ENCODE data around the gene EDARADD.
A peak's percentile ranks its signal among the peaks of the same experiment; 100 is the strongest.

Gene EDARADD

DNA sequence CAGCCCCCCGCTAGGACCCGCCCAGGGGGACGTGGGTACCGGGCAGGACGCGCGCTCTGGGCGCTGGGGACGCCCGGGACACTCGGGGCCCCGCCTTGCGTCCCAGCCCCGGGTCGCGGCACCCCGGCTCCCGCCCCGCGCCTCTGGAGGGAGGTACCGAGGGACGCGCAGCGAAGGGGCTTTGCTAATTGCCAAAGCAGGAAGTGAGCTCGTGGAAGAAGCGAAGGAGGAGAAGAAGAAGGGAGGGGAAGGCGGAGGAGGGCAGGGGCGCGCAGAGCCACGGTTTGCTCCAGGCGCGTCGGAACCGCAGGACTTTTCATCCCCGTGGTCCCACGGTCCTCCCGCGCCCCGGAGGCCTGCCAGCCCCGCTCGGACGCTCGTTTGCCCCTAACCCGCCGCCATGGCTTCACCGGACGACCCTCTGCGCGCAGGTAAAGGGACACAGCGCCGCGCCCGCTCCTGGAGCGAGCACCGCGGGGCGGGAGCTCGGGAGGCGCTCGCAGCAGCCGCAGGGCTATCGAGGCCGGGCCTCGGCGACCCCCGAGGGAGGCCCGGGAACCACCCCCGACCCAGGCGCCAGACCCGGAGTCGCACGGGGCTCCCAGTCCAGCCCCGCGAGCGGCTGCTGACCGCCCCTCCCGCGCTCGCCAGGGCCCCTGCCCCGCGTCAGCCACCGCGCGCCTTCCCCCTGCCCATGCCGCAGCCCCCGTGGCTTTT lies 1.3 kb downstream of the EDARADD start:
- H3K27me3 ChIP-seq: peaks cover 0 to 42% of the 10 kb centered on the region in 2 donors
- no peak for DNase-seq
- H3K36me3 ChIP-seq: no peaks in the 10 kb centered on the region
- H3K4me1 ChIP-seq: peaks cover 0 to 20% (median 13%) of the 10 kb centered on the region in 4 donors
- peak overlapping the region; percentile 49 to 62 for H3K4me3 ChIP-seq
- H3K27ac ChIP-seq: no peak overlapping the region
- H3K9me3 ChIP-seq: no peaks in the 10 kb centered on the region
- TF ChIP-seq CTCF (IDR thresholded peaks at IDR 0.05): no peak
- intact Hi-C loops (cut with DNase I; ENCODE audit: low total_unique reads): no loop called here

GRCh38 chr1:236395947-236396664 lies 2.0 kb downstream of the EDARADD start:
- Histone ChIP-seq H3K4me1 (peaks cover 0 to 20% (median 13%) of the 10 kb centered on the region in 4 donors), H3K4me3 (peak overlapping the region; percentile 49 to 62), H3K36me3 (no peaks in the 10 kb centered on the region), H3K27me3 (peaks cover 0 to 38% of the 10 kb centered on the region in 2 donors), H3K9me3 (no peaks in the 10 kb centered on the region), H3K27ac (no peak overlapping the region)
- DNase-seq: no peak
- intact Hi-C loops (cut with DNase I; ENCODE audit: low total_unique reads): no loop called here
- TF ChIP-seq CTCF (IDR thresholded peaks at IDR 0.05): no peak

- H3K4me3 ChIP-seq: no peak overlapping the region
- H3K27ac ChIP-seq: no peak overlapping the region
- no peak for DNase-seq
- H3K36me3 ChIP-seq: no peaks in the 10 kb centered on the region
- H3K4me1 ChIP-seq: peaks cover 0 to 20% (median 13%) of the 10 kb centered on the region in 4 donors
- intact Hi-C loops (cut with DNase I; ENCODE audit: low total_unique reads): no loop called here
- no peak for TF ChIP-seq CTCF (IDR thresholded peaks at IDR 0.05)
- H3K27me3 ChIP-seq: peaks cover 0 to 37% of the 10 kb centered on the region in 2 donors
- H3K9me3 ChIP-seq: no peaks in the 10 kb centered on the region
Measured at GRCh38 chr1:236396665-236397043, 2.6 kb downstream of the EDARADD start.

GRCh38 chr1:236397173-236397759 lies 3.2 kb downstream of the EDARADD start:
- Histone ChIP-seq H3K9me3 (no peaks in the 10 kb centered on the region), H3K4me1 (peaks cover 0 to 20% (median 13%) of the 10 kb centered on the region in 4 donors), H3K36me3 (no peaks in the 10 kb centered on the region), H3K27me3 (peaks cover 0 to 37% of the 10 kb centered on the region in 2 donors), H3K27ac (no peak overlapping the region), H3K4me3 (no peak overlapping the region)
- no peak for DNase-seq
- TF ChIP-seq CTCF (IDR thresholded peaks at IDR 0.05): no peak
- intact Hi-C loops (cut with DNase I; ENCODE audit: low total_unique reads): no loop called here

DNA sequence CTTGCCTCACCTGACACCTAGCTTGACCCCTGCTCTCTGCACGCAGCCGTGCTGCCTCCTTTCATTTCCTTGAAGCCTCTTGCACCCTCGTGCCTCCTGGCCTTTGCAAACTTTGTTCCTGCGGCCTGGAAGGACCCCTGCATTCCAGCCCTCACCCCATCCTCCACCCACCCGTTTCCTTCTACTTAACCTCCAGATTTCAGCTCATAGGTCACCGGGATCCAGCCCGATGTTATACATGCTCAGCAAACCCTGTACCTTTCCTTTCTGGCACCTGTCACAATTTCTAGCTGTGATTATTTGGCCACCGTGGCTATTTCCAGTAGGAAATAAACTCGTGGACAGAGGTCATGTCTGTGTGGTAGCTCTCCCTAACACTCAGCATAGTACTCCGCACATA lies 4.5 kb downstream of the EDARADD start:
- H3K9me3 ChIP-seq: no peaks in the 10 kb centered on the region
- H3K27me3 ChIP-seq: peaks cover 0 to 37% of the 10 kb centered on the region in 2 donors
- TF ChIP-seq CTCF (IDR thresholded peaks at IDR 0.05): no peak
- peaks cover 0 to 20% (median 13%) of the 10 kb centered on the region in 4 donors for H3K4me1 ChIP-seq
- no peak overlapping the region for H3K27ac ChIP-seq
- no peak for DNase-seq
- intact Hi-C loops (cut with DNase I; ENCODE audit: low total_unique reads): no loop called here
- no peaks in the 10 kb centered on the region for H3K36me3 ChIP-seq
- no peak overlapping the region for H3K4me3 ChIP-seq

Data from tibial artery (tissue), 4 donors.